ENCODE measurements around the gene ATP2A2. TPM values are rescaled to one million over a fixed set of nuclear protein-coding genes. Genes with fewer than 3 reads are reported as not detected.
"Not testable (repeated sequence)": the region's sequence is repeated elsewhere in the genome, so short reads cannot be mapped to it uniquely, and the experiment has no call there.

The ATP2A2 gene
- total RNA-seq, 2 experiments from 2014 or later: 116 to 130 TPM

DNA sequence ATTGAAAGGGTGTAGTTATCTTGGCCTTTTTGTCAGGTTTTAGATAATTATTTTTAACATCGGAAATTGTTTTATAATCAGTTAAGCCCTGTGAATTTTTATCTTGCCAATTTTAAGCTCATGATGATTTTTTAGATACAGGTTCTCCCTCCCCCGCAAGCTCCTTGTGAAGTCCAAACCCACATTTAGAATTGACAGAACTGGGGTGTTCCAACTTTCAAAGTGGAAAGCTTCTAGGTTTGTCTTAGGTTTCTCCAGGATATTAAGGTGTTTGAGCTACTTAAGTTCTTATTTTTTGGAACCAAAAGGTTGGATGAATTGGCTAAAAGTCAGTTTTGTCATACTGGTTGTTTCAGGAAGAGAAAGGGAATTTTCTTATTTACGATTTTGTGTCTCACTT, 49.1 kb downstream of the ATP2A2 start:
- Mint-ChIP-seq H3K27ac (no peak overlapping the region), H3K4me3 (no peak overlapping the region), H3K9me3 (ENCODE audit: low read depth) (no peaks in the 10 kb centered on the region), H3K27me3 (no peaks in the 10 kb centered on the region), H3K4me1 (peaks cover 5% of the 10 kb centered on the region), H3K36me3 (ENCODE audit: low read depth) (peaks cover 58% of the 10 kb centered on the region)
- ATAC-seq (no peak), DNase-seq (no peak)
- intact Hi-C loops (cut with DNase I, micrococcal nuclease): no loop called here
- POLR2A ChIA-PET: interaction anchor here (0.7 to 0.8 kb wide), 2 partner anchors 18 to 102 kb away, joined by 3 read pairs; no protein-coding TSS in a partner anchor
- CTCF ChIA-PET: interaction anchor here (0.7 to 1.6 kb wide), 5 partner anchors 9 to 228 kb away, joined by 3 to 8 read pairs (median 3); no protein-coding TSS in a partner anchor

DNA sequence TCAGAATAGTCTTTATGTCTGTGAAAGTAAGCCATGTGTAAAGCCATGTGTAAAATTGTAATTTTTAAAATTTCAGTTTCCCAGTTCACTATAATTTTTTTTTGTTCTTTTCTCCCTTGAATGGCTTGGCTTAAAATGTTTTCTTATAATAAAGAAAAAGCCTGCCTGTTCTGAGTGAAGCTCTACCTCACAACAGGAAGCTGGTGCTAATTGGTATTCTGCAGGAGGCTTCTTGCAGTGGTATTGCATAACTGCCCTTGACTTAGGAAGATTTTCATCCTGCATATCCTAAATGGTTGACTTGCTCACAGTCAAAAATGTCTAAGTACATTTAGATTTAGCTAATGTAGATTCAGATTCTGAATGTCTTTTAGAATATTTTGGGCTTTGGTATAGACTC, 49.5 kb downstream of the ATP2A2 start:
- peaks cover 5% of the 10 kb centered on the region for H3K4me1 Mint-ChIP-seq
- H3K27ac Mint-ChIP-seq: no peak overlapping the region
- H3K9me3 Mint-ChIP-seq (ENCODE audit: low read depth): no peaks in the 10 kb centered on the region
- DNase-seq: no peak
- CTCF ChIA-PET: interaction anchor here (0.7 to 1.6 kb wide), 6 partner anchors 9 to 228 kb away, joined by 3 to 8 read pairs (median 3); no protein-coding TSS in a partner anchor
- H3K27me3 Mint-ChIP-seq: no peaks in the 10 kb centered on the region
- no peak overlapping the region for H3K4me3 Mint-ChIP-seq
- no peak for ATAC-seq
- intact Hi-C loops (cut with DNase I, micrococcal nuclease): no loop called here
- peaks cover 60% of the 10 kb centered on the region for H3K36me3 Mint-ChIP-seq (ENCODE audit: low read depth)
- POLR2A ChIA-PET: interaction anchor here (0.7 kb wide), 1 partner anchor 17 kb away, joined by 3 read pairs; no protein-coding TSS in a partner anchor

DNA sequence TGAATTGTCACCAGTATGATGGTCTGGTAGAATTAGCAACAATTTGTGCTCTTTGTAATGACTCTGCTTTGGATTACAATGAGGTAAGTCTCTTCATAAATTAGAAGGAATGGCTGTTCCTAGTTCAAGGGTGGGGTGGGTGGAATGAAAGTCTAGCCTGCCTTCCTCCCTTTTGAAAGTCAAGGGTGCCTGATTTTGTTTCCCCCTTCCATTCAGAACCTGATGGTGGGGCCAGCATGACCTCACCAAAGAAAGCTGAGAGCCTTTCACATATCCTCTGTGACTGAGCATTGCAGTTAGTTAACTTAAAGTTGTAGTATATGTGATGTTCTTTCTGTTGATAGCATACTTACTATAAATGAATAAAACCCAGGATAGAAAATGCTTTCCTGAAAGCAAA, 52.2 kb downstream of the ATP2A2 start:
- peaks cover 5% of the 10 kb centered on the region for H3K4me1 Mint-ChIP-seq
- ATAC-seq: no peak
- H3K27me3 Mint-ChIP-seq: no peaks in the 10 kb centered on the region
- peaks cover 61% of the 10 kb centered on the region for H3K36me3 Mint-ChIP-seq (ENCODE audit: low read depth)
- intact Hi-C loops (cut with DNase I, micrococcal nuclease): no loop called here
- POLR2A ChIA-PET: no interaction called here
- DNase-seq: no peak
- no peak overlapping the region for H3K4me3 Mint-ChIP-seq
- H3K9me3 Mint-ChIP-seq (ENCODE audit: low read depth): no peaks in the 10 kb centered on the region
- CTCF ChIA-PET: no interaction called here
- H3K27ac Mint-ChIP-seq: no peak overlapping the region

DNA sequence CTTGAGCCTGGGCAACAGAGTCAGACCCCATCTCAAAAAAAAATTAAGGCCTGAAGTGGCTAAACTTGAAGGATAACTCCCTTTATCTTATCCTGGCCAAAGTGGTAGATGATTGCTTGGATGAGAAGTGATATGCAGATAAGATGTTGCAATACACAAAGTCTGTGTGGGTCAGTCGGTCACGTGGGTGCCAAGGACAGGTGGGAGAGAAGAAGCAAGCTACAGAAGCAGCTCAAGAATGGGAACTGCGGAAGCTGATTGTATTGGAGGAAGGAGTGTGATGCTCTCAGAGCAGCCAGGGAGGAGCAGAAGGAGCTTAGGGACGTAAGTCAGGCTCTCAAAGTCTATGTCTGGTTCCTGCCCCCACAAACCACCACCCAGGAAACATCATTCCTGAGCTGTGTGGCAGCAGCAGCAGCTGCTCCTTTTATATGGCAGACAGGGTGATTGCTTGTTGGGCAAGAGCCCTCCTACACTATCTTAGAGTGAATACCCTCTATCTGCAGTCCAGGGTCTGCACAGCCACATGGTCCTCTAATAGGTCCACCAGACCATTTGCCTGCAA, 54.5 kb downstream of the ATP2A2 start:
- no peak for DNase-seq
- Mint-ChIP-seq H3K4me1 (no peaks in the 10 kb centered on the region), H3K9me3 (ENCODE audit: low read depth) (no peaks in the 10 kb centered on the region), H3K27me3 (no peaks in the 10 kb centered on the region), H3K27ac (no peak overlapping the region), H3K36me3 (ENCODE audit: low read depth) (peaks cover 71% of the 10 kb centered on the region), H3K4me3 (no peak overlapping the region)
- ATAC-seq: no peak
- intact Hi-C loops (cut with DNase I, micrococcal nuclease): no loop called here
- POLR2A ChIA-PET: interaction anchor here (0.5 to 0.7 kb wide), 2 partner anchors 18 to 76 kb away, joined by 3 to 6 read pairs; no protein-coding TSS in a partner anchor
- CTCF ChIA-PET: no interaction called here

DNA sequence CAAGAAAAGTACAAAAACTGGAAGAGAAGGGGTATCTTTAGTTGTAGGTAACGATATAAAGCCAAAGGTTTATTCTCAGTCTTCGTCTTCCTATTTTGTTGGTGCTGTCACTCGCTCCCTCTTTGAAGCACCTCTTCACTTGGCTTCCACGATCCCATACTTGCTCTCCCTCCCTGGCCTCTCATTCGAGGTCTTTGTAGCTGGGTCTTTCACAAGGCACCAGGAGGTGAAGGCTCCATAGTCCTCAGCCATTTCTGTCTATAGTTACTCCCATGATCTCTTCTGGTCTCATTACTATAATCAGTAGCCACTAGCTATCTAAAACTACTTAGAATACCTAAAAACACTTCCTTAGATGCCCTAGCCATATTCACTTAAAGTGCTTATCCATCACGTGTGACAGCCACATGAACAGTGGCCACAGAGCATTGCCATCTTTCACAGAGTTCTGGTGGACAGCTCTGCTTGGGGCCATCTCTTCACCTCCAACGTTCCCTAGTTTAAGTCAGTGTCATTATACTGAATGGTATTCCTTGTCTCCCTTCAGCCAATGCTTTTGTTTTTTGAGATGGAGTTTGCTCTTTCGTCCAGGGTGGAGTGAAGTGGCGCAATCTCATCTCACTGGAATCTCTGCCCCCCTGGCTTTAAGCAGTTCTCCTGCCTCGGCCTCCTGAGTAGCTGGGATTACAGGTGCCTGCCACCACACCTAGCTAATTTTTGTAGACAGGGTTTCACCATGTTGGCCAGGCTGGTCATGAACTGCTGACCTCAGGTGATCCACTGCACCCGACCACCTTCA, 57.1 kb downstream of the ATP2A2 start:
- H3K4me1 Mint-ChIP-seq: no peaks in the 10 kb centered on the region
- ATAC-seq (no peak), DNase-seq (no peak)
- ChIA-PET CTCF (interaction anchor here (0.6 to 1.2 kb wide), 2 partner anchors 11 to 20 kb away, joined by 3 read pairs; no protein-coding TSS in a partner anchor), POLR2A (no interaction called here)
- no peak overlapping the region for H3K4me3 Mint-ChIP-seq
- H3K36me3 Mint-ChIP-seq (ENCODE audit: low read depth): peaks cover 77% of the 10 kb centered on the region
- no peaks in the 10 kb centered on the region for H3K9me3 Mint-ChIP-seq (ENCODE audit: low read depth)
- peak overlapping the region; percentile 27 for H3K27ac Mint-ChIP-seq
- H3K27me3 Mint-ChIP-seq: no peaks in the 10 kb centered on the region
- intact Hi-C loops (cut with DNase I, micrococcal nuclease): no loop called here

DNA sequence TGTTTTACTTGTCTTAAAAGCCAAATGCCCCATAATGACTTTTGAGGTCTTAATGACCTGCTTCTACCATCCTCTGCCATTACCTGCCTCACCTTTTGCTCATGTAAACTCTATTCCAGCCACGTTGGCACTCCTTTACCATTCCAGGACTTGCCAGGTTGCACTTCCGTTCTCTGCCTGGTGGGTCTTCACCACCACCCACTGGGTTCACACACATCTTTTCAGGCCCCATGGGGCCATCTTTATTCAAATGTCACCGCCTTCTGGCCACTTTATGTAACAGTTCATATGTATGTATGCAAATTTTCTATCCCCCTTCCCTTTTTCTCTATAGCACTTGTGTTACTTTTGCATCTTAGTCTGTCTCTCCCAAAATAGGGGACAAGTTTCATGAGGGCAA, 57.7 kb downstream of the ATP2A2 start:
- intact Hi-C loops (cut with DNase I, micrococcal nuclease): loop anchor here in 1 of 2 experiments (1.0 kb wide), 1 partner anchor 238 kb away; no protein-coding TSS in a partner anchor
- CTCF ChIA-PET: interaction anchor here (1.3 kb wide), 1 partner anchor 20 kb away, joined by 3 read pairs; no protein-coding TSS in a partner anchor
- ATAC-seq: peak; percentile 30
- Mint-ChIP-seq H3K9me3 (ENCODE audit: low read depth) (no peaks in the 10 kb centered on the region), H3K36me3 (ENCODE audit: low read depth) (peaks cover 81% of the 10 kb centered on the region), H3K27ac (peak overlapping the region; percentile 39), H3K4me3 (no peak overlapping the region), H3K27me3 (no peaks in the 10 kb centered on the region), H3K4me1 (no peaks in the 10 kb centered on the region)
- POLR2A ChIA-PET: no interaction called here
- no peak for DNase-seq

DNA sequence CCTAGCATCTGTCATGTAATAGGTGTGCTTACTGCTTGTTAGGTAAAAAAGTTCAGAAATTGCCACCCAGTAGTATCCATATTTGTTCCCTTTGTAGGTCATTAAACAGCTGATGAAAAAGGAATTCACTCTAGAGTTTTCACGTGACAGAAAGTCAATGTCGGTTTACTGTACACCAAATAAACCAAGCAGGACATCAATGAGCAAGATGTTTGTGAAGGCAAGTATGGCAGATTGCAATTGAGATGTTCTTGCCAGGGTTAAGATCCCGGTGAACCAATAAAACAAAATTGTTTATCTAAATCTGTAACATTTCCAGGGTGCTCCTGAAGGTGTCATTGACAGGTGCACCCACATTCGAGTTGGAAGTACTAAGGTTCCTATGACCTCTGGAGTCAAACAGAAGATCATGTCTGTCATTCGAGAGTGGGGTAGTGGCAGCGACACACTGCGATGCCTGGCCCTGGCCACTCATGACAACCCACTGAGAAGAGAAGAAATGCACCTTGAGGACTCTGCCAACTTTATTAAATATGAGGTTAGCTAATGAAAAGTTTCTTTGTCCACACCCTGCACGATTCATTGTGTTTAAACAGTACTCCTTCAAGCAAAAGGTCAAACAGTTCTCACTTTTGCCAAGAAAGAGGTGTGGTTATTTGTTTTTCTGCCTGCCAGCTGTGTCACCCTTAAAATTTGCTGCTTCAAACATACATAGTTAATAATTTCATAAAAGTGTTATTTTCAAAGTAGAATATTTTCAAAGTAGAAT, 58.3 kb downstream of the ATP2A2 start:
- Mint-ChIP-seq H3K27me3 (no peaks in the 10 kb centered on the region), H3K27ac (peak overlapping the region; percentile 39), H3K36me3 (ENCODE audit: low read depth) (peaks cover 82% of the 10 kb centered on the region), H3K4me3 (no peak overlapping the region), H3K4me1 (no peaks in the 10 kb centered on the region), H3K9me3 (ENCODE audit: low read depth) (no peaks in the 10 kb centered on the region)
- ATAC-seq: no peak
- no peak for DNase-seq
- ChIA-PET CTCF (interaction anchor here (0.7 to 1.5 kb wide), 5 partner anchors 11 to 67 kb away, joined by 3 to 7 read pairs (median 5); no protein-coding TSS in a partner anchor), POLR2A (no interaction called here)
- intact Hi-C loops (cut with DNase I, micrococcal nuclease): loop anchor here in 1 of 2 experiments (1.0 kb wide), 1 partner anchor 239 kb away; no protein-coding TSS in a partner anchor

DNA sequence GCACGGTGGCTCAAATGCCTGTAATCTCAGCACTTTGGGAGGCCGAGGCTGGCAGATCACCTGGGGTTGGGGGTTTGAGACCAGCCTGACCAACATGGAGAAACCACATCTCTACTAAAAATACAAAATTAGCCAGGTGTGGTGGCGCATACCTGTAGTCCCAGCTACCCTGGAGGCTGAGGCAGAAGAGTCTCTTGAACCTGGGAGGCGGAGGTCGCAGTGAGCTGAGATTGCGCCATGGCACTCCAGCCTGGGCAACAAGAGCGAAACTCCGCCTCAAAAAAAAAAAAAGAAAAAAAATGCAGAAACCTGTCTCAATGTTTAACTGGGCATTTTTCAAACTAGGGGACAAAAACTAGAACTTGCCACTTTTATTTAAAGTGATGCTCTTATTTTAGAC, 59.2 kb downstream of the ATP2A2 start:
- H3K27ac Mint-ChIP-seq; H3K27me3 Mint-ChIP-seq; H3K4me1 Mint-ChIP-seq; H3K4me3 Mint-ChIP-seq; POLR2A ChIA-PET; intact Hi-C loops (cut with DNase I, micrococcal nuclease); DNase-seq; H3K9me3 Mint-ChIP-seq (ENCODE audit: low read depth); ATAC-seq: not testable (repeated sequence)
- CTCF ChIA-PET: interaction anchor here (0.6 to 1.5 kb wide), 6 partner anchors 10 to 112 kb away, joined by 3 to 7 read pairs (median 5); no protein-coding TSS in a partner anchor
- H3K36me3 Mint-ChIP-seq (ENCODE audit: low read depth): peaks cover 90% of the 10 kb centered on the region

DNA sequence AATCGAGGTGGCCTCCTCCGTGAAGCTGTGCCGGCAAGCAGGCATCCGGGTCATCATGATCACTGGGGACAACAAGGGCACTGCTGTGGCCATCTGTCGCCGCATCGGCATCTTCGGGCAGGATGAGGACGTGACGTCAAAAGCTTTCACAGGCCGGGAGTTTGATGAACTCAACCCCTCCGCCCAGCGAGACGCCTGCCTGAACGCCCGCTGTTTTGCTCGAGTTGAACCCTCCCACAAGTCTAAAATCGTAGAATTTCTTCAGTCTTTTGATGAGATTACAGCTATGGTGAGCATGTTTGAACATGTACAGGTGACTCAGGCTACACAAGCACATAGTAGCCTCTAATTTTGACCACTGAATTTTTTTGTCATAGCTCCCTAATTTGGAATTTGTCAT, 59.7 kb downstream of the ATP2A2 start:
- Mint-ChIP-seq H3K27me3 (no peaks in the 10 kb centered on the region), H3K4me3 (no peak overlapping the region), H3K4me1 (no peaks in the 10 kb centered on the region), H3K27ac (no peak overlapping the region), H3K9me3 (ENCODE audit: low read depth) (no peaks in the 10 kb centered on the region), H3K36me3 (ENCODE audit: low read depth) (peaks cover 89% of the 10 kb centered on the region)
- DNase-seq: no peak
- ATAC-seq: no peak
- CTCF ChIA-PET: interaction anchor here (0.6 to 1.0 kb wide), 3 partner anchors 45 to 112 kb away, joined by 3 to 4 read pairs (median 3); no protein-coding TSS in a partner anchor
- intact Hi-C loops (cut with DNase I, micrococcal nuclease): no loop called here
- POLR2A ChIA-PET: no interaction called here

DNA sequence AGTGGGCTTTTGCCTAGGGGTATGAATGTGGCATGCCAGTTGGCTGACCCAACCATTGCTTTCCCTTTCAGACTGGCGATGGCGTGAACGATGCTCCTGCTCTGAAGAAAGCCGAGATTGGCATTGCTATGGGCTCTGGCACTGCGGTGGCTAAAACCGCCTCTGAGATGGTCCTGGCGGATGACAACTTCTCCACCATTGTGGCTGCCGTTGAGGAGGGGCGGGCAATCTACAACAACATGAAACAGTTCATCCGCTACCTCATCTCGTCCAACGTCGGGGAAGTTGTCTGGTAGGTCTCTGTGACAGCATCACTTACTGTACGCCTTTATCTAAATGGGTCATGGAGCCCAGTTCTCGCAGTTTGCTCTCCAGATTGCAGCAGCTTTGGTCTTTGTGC, 61.1 kb downstream of the ATP2A2 start:
- intact Hi-C loops (cut with DNase I, micrococcal nuclease): no loop called here
- POLR2A ChIA-PET: no interaction called here
- CTCF ChIA-PET: interaction anchor here (0.7 kb wide), 1 partner anchor 89 kb away, joined by 4 read pairs; no protein-coding TSS in a partner anchor
- H3K9me3 Mint-ChIP-seq (ENCODE audit: low read depth): no peaks in the 10 kb centered on the region
- H3K36me3 Mint-ChIP-seq (ENCODE audit: low read depth): peaks cover 92% of the 10 kb centered on the region
- no peak overlapping the region for H3K27ac Mint-ChIP-seq
- no peak overlapping the region for H3K4me3 Mint-ChIP-seq
- H3K27me3 Mint-ChIP-seq: no peaks in the 10 kb centered on the region
- no peak for ATAC-seq
- DNase-seq: no peak
- no peaks in the 10 kb centered on the region for H3K4me1 Mint-ChIP-seq

DNA sequence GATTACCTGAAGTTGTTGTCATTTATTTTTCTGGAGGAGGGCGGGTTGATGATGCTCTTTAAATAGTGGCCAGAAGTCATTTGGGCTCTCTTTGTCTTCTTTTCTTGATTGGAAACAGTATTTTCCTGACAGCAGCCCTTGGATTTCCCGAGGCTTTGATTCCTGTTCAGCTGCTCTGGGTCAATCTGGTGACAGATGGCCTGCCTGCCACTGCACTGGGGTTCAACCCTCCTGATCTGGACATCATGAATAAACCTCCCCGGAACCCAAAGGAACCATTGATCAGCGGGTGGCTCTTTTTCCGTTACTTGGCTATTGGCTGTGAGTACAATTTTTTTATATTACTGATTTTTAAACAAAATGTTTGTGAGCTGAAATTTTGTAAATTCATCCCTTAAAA, 62.1 kb downstream of the ATP2A2 start:
- H3K4me3 Mint-ChIP-seq: no peak overlapping the region
- ATAC-seq (no peak), DNase-seq (no peak)
- intact Hi-C loops (cut with DNase I, micrococcal nuclease): no loop called here
- no peaks in the 10 kb centered on the region for H3K9me3 Mint-ChIP-seq (ENCODE audit: low read depth)
- ChIA-PET CTCF (no interaction called here), POLR2A (interaction anchor here (0.8 kb wide), 1 partner anchor 156 kb away, joined by 7 read pairs; no protein-coding TSS in a partner anchor)
- peaks cover 92% of the 10 kb centered on the region for H3K36me3 Mint-ChIP-seq (ENCODE audit: low read depth)
- H3K27me3 Mint-ChIP-seq: no peaks in the 10 kb centered on the region
- no peak overlapping the region for H3K27ac Mint-ChIP-seq
- H3K4me1 Mint-ChIP-seq: peaks cover 7% of the 10 kb centered on the region
